Neural cell (in vitro differentiated cells): ENCODE data around the gene PTPRD. TPM values are rescaled to one million over a fixed set of nuclear protein-coding genes. Genes with fewer than 3 reads are reported as not detected.

Source experiments
- H2AFZ ChIP-seq: fragments of 200-600, 300-800 bp; sonication (generic), shearing (Covaris generic); 2 replicates; pipeline ENCODE4 v1.6.0; 2014; ENCODE audit warnings: low read depth, mild to moderate bottlenecking, antibody characterized with exemption, low read length, moderate library complexity
- H3F3A ChIP-seq: fragments of 200-600 bp; shearing (Covaris generic); 2 replicates; pipeline ENCODE4 v1.6.1; 2016; ENCODE audit warnings: mild to moderate bottlenecking, moderate library complexity, mixed read lengths, antibody characterized with exemption, low read length; ENCODE audit not compliant: insufficient read depth, poor library complexity, severe bottlenecking
- H3K27ac ChIP-seq: fragments of 200-600, 300-800 bp; sonication (generic), shearing (Covaris generic); 2 replicates; pipeline ENCODE4 v1.5.1; 2014; ENCODE audit warnings: mild to moderate bottlenecking, low read length, moderate library complexity
- H3K27me3 ChIP-seq: fragments of 300-800, 200-600 bp; sonication (generic), shearing (Covaris generic); 2 replicates; pipeline ENCODE4 v1.6.0; 2014; ENCODE audit warnings: mild to moderate bottlenecking, low read depth, low read length, moderate library complexity; ENCODE audit not compliant: insufficient read depth
- H3K36me3 ChIP-seq: fragments of 300-800, 200-600 bp; sonication (generic), shearing (Covaris generic); 2 replicates; pipeline ENCODE4 v1.5.1; 2014; ENCODE audit warnings: mild to moderate bottlenecking, antibody characterized with exemption, low read length, moderate library complexity; ENCODE audit not compliant: insufficient read depth
- H3K4me2 ChIP-seq: fragments of 300-800, 200-600 bp; sonication (generic), shearing (Covaris generic); 2 replicates; pipeline ENCODE4 v1.6.0; 2014; ENCODE audit warnings: mild to moderate bottlenecking, low read length
- H3K4me3 ChIP-seq: fragments of 300-800, 200-600 bp; sonication (generic), shearing (Covaris generic); 2 replicates; pipeline ENCODE4 v1.5.1; 2014; ENCODE audit warnings: mild to moderate bottlenecking, low read length, moderate library complexity
- H3K79me2 ChIP-seq: fragments of 200-600 bp; shearing (Covaris generic); replicated peaks from 2 replicates; pipeline ENCODE4 v1.6.0; 2014; ENCODE audit warnings: mild to moderate bottlenecking, low read length, moderate library complexity; ENCODE audit not compliant: insufficient read depth
- H3K9ac ChIP-seq: fragments of 300-800, 200-600 bp; sonication (generic), shearing (Covaris generic); 2 replicates; pipeline ENCODE4 v1.6.1; 2016; ENCODE audit warnings: mild to moderate bottlenecking, low read length, mixed read lengths
- H3K9me2 ChIP-seq: fragments of 200-600 bp; shearing (Covaris generic); 2 replicates; pipeline ENCODE4 v1.6.1; 2016; ENCODE audit warnings: mild to moderate bottlenecking, low read length, mixed read lengths; ENCODE audit not compliant: insufficient read depth
- H3K9me3 ChIP-seq: fragments of 200-600, 300-800 bp; sonication (generic), shearing (Covaris generic); 2 replicates; pipeline ENCODE4 v1.6.1; 2016; ENCODE audit warnings: mild to moderate bottlenecking, mixed run types, low read length, moderate library complexity, mixed read lengths
- H4K20me1 ChIP-seq: fragments of 200-600 bp; shearing (Covaris generic); 2 replicates; pipeline ENCODE4 v1.6.1; 2016; ENCODE audit warnings: mild to moderate bottlenecking, mixed run types; ENCODE audit not compliant: insufficient read depth
- EP300 ChIP-seq: fragments of 450-650 bp; conservative IDR thresholded peaks from 2 replicates; pipeline ENCODE4 v1.6.1; 2014; ENCODE audit warnings: antibody characterized with exemption, mild to moderate bottlenecking, moderate library complexity; ENCODE audit not compliant: poor library complexity, severe bottlenecking
- EZH2 ChIP-seq: fragments of 200-600, 300-800 bp; shearing (Covaris generic), sonication (generic); IDR thresholded peaks from 2 replicates; pipeline ENCODE4 v1.6.1; 2014; ENCODE audit warnings: antibody characterized with exemption, low read length, borderline replicate concordance, mild to moderate bottlenecking; ENCODE audit not compliant: insufficient read depth, poor library complexity, severe bottlenecking
- MXI1 ChIP-seq: fragments of 450-650 bp; conservative IDR thresholded peaks from 2 replicates; pipeline ENCODE4 v1.6.1; 2014; ENCODE audit warnings: antibody characterized with exemption, mild to moderate bottlenecking; ENCODE audit not compliant: poor library complexity, severe bottlenecking
- POLR2AphosphoS5 ChIP-seq: IDR thresholded peaks from 2 replicates; pipeline ENCODE4 v1.6.1; 2012
- RAD21 ChIP-seq: fragments of 450-650 bp; conservative IDR thresholded peaks from 2 replicates; pipeline ENCODE4 v1.6.1; 2014; ENCODE audit warnings: antibody characterized with exemption, mild to moderate bottlenecking, moderate library complexity
- SMC3 ChIP-seq: fragments of 450-650 bp; conservative IDR thresholded peaks from 2 replicates; pipeline ENCODE4 v1.6.1; 2014; ENCODE audit warnings: antibody characterized with exemption, mild to moderate bottlenecking, moderate library complexity; ENCODE audit not compliant: poor library complexity
- TAF1 ChIP-seq: IDR thresholded peaks from 2 replicates; pipeline ENCODE4 v1.6.1; 2012; ENCODE audit warnings: low read depth
- polyA plus RNA-seq: library from polyadenylated mRNA; depleted of rRNA; stranded (reverse); fragments of >200 nt; gene quantifications from 2 replicates; pipeline ENCODE4 v1.2.3, GENCODE V29; 2014
- TF ChIP-seq, protein P1 (sequence below): fragments of 450-650 bp; IDR thresholded peaks from 2 replicates; pipeline ENCODE4 v1.5.1; 2014; ENCODE audit warnings: antibody characterized with exemption, mild to moderate bottlenecking, moderate library complexity; ENCODE audit not compliant: poor library complexity, severe bottlenecking
- TF ChIP-seq, protein P2 (sequence below): IDR thresholded peaks from 2 replicates; pipeline ENCODE4 v1.6.1; 2012; ENCODE audit warnings: borderline replicate concordance

PTPRD gene
- polyA plus RNA-seq, 1 donor from 2014 or later = 143 TPM

DNA sequence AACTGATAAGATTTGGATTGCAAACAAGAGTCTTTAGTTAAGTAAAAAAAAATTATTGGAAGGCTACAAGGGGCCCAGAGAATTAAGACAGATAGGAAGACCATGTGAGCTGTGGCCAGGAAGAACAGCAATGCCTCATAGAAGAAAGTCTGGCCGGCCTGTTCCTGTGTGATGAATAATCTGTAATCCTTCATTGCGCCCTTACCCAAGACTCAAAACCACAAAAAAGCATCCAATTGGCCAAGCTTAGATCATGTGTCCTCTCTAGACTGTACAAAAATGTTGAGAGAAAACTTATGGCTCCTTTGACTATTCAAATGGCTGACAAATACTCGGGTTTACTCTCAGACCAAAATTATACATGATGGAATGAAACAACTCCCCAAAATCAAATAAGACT lies 1383.5 kb downstream of the PTPRD start:
- H3K4me3 ChIP-seq = no peak overlapping the region
- peaks cover 4% of the 10 kb centered on the region for H3K9me3 ChIP-seq
- H3F3A ChIP-seq = no peaks in the 10 kb centered on the region
- H3K4me2 ChIP-seq = no peak overlapping the region
- H3K27me3 ChIP-seq = no peaks in the 10 kb centered on the region
- no peaks in the 10 kb centered on the region for H3K36me3 ChIP-seq
- no peak overlapping the region for H3K27ac ChIP-seq
- H2AFZ ChIP-seq = no peak overlapping the region
- H3K9ac ChIP-seq = no peak overlapping the region
- no peaks in the 10 kb centered on the region for H4K20me1 ChIP-seq
- H3K79me2 ChIP-seq = no peaks in the 10 kb centered on the region
- TF ChIP-seq SMC3 = no peak
- TF ChIP-seq EP300 = no peak
- TF ChIP-seq EZH2 = no peak
- TF ChIP-seq, protein P1, sequence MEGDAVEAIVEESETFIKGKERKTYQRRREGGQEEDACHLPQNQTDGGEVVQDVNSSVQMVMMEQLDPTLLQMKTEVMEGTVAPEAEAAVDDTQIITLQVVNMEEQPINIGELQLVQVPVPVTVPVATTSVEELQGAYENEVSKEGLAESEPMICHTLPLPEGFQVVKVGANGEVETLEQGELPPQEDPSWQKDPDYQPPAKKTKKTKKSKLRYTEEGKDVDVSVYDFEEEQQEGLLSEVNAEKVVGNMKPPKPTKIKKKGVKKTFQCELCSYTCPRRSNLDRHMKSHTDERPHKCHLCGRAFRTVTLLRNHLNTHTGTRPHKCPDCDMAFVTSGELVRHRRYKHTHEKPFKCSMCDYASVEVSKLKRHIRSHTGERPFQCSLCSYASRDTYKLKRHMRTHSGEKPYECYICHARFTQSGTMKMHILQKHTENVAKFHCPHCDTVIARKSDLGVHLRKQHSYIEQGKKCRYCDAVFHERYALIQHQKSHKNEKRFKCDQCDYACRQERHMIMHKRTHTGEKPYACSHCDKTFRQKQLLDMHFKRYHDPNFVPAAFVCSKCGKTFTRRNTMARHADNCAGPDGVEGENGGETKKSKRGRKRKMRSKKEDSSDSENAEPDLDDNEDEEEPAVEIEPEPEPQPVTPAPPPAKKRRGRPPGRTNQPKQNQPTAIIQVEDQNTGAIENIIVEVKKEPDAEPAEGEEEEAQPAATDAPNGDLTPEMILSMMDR = no peak
- no peak for TF ChIP-seq TAF1
- TF ChIP-seq, protein P2, sequence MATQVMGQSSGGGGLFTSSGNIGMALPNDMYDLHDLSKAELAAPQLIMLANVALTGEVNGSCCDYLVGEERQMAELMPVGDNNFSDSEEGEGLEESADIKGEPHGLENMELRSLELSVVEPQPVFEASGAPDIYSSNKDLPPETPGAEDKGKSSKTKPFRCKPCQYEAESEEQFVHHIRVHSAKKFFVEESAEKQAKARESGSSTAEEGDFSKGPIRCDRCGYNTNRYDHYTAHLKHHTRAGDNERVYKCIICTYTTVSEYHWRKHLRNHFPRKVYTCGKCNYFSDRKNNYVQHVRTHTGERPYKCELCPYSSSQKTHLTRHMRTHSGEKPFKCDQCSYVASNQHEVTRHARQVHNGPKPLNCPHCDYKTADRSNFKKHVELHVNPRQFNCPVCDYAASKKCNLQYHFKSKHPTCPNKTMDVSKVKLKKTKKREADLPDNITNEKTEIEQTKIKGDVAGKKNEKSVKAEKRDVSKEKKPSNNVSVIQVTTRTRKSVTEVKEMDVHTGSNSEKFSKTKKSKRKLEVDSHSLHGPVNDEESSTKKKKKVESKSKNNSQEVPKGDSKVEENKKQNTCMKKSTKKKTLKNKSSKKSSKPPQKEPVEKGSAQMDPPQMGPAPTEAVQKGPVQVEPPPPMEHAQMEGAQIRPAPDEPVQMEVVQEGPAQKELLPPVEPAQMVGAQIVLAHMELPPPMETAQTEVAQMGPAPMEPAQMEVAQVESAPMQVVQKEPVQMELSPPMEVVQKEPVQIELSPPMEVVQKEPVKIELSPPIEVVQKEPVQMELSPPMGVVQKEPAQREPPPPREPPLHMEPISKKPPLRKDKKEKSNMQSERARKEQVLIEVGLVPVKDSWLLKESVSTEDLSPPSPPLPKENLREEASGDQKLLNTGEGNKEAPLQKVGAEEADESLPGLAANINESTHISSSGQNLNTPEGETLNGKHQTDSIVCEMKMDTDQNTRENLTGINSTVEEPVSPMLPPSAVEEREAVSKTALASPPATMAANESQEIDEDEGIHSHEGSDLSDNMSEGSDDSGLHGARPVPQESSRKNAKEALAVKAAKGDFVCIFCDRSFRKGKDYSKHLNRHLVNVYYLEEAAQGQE = no peak
- TF ChIP-seq RAD21 = no peak
- no peak for TF ChIP-seq POLR2AphosphoS5
- no peak for TF ChIP-seq MXI1
- H3K9me2 ChIP-seq = no peaks in the 10 kb centered on the region

DNA sequence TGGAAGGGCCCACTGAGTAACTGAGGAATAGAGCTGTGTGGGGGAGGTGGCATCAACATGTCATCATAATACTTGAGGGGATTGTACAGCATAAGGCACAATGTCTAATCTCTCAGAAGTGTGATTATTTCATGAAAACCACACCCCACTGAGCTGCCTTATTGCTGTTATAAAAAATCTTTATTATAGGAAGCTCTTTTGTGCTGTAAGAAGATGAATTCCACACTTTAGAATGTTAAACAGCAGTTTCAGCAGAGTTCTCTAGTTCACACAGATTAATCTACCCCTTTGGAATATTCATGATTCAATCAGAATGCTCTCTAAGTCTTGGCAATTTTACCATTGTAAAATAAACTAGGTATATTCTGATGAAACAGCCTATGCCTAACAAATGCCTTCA lies 1389.6 kb downstream of the PTPRD start:
- no peaks in the 10 kb centered on the region for H4K20me1 ChIP-seq

More for the DNA sequence above, 1389.6 kb downstream of the PTPRD start:
- Histone ChIP-seq H3K36me3 (no peaks in the 10 kb centered on the region), H3K9me3 (no peaks in the 10 kb centered on the region), H3K9me2 (no peaks in the 10 kb centered on the region), H3K79me2 (no peaks in the 10 kb centered on the region), H2AFZ (no peak overlapping the region), H3K9ac (no peak overlapping the region), H3K4me3 (no peak overlapping the region), H3K4me2 (no peak overlapping the region), H3K27ac (no peak overlapping the region), H3K27me3 (no peaks in the 10 kb centered on the region), H3F3A (no peaks in the 10 kb centered on the region)
- TF ChIP-seq TAF1 = no peak
- TF ChIP-seq, protein P1 = no peak
- no peak for TF ChIP-seq MXI1
- TF ChIP-seq POLR2AphosphoS5 = no peak
